GM18511 (cell line): ENCODE data around the gene PHLPP1.
"Not testable (repeated sequence)": the region's sequence is repeated elsewhere in the genome, so short reads cannot be mapped to it uniquely, and the experiment has no call there.

Source experiments
- ATAC-seq: cut with Tn5 transposase; IDR thresholded peaks from one replicate; pipeline ENCODE4 v1.9.1; 2021; ENCODE audit warnings: mild to moderate bottlenecking, moderate library complexity; ENCODE audit not compliant: unreplicated experiment

PHLPP1 gene

DNA sequence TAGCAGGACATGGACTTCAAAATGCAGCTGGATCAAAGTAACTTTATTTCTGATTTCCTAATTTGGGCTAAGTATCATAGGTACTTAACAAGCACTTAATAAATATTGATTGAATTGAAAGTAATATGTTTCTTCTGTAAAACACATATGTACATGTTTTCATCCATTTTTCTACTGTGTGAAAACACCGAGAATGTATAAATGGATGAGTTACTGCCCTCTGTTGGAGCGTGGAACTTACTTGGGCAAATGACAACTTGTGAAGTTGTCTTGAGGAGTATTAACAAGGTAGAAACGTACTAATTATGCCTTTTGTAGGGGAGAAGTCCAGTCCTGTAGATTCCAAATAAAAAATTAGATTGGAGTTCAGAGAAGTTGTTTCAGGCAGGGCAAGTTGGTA, 87.2 kb downstream of the PHLPP1 start:
- no peak for ATAC-seq

DNA sequence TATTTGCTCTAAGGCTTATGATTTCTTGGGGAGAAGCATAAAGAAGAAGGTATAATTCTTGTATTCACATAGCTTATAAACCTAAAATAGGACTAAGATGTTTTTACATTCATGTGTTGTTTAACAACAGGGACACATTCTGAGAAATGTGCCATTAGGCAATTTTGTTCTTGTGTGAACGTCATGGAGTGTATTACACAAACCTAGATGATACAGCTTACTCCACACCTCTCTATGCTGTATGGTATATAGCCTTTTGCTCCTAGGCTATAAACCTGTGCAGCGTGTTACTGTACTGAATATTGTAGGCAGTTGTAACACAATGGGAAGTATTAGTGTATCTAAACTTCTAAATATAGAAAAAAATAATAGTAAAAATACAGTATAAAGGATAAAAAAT, 92.1 kb downstream of the PHLPP1 start:
- ATAC-seq, result no peak

DNA sequence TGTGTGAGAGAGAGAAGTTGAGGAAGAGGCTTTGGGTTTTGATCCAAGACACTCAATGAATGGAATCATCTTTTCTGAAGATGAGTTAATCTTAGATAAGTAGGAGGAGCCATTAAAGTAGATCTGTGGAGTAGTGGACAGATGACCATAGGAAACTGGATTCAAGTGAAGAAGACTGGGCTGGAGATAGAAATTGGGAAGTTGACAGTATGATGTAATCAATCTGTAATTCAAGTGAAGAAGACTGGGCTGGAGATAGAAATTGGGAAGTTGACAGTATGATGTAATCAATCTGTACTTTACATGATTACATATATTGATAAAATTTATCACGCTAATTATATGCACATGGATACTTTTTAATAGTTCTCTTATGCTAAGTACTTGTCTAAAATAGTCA, 92.8 kb downstream of the PHLPP1 start:
- no peak for ATAC-seq

DNA sequence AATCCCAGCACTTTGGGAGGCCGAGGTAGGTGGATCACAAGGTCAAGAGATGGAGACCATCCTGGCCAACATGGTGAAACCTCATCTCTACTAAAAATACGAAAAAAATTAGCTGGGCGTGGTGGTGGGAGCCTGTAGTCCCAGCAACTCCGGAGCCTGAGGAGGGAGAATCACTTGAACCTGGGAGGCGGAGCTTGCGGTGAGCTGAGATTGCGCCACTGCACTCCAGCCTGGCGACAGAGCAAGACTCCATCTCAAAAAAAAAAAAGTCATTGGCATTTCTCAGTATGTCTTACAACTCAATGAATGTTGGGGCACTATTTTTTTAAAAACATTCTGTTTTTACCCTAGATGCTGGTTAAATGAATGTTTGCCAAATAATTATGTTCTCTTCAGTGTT, 94.1 kb downstream of the PHLPP1 start:
- ATAC-seq, result not testable (repeated sequence)

DNA sequence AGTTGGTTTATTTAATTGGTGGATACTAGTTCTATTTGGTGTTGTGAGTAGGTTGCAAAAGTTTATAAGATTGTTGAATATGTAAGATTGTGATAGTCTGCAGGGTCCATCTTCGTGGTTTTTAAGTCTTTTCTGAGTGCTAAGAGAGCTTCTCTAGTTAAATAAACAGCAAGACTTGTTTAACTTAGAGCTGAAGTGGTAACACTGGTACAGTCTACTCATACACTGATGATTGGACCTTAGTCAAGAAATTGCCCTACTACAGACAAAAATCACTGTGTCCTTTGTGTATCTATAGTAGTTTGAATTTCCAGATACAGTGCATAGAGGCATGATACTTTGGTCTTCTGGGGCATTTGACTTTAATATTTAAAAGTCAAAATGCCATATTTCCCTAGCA, 94.6 kb downstream of the PHLPP1 start:
- ATAC-seq, result no peak

DNA sequence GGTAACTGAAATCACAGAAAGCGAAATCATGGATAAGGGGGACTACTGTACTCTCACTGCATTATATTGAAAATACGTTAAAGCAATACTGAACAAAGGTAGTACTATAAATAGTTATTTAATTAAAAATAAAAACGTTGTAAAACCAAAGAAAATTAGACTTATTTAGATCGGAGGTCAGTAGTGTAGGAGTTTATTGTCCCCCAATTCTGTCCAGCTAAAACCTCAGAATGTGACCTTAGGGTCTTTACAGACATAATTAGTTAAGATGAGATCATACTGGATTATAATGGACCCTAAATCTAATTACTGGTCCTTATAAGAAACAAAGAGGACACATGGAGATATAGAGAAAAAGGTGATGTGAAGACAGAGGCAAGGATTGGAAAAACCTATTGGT, 95.3 kb downstream of the PHLPP1 start:
- no peak for ATAC-seq

DNA sequence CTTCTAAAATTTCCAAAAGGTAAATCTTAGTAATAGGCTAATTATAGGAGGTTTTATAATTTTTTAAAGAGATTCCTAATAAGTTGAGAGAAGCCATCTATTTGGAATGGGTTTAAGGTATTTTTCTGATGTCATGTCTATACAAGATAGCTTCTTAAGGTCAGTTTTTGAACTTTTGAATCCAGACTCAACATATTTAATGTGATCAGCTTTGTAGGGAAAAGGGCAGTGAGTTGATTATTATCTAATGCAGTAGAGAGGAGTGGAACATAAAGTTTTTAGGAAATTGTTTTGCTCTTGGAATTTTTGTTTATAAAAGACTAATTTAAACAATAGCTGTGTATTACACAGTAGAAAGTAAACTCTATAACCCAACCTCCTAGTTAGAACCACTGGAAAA, 96.3 kb downstream of the PHLPP1 start:
- no peak for ATAC-seq

DNA sequence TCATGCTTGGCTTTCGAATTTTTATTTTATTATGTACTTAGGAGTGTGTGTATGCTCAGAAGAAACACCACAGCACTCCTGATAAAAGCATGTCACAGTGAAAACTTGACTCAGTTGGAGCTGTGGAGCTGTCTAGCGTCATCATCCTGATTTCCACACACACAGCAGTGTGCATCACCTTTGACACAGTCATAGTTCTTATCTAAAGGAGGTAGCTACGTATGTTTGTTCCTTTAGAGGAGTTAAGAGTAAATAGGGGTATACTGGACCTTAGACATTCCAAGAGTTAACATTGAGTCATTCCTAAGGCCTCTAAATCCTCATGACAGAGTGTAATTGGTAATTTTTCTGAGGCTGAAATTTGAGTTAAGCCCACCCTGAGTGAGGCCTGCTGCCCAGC, 96.9 kb downstream of the PHLPP1 start:
- no peak for ATAC-seq

DNA sequence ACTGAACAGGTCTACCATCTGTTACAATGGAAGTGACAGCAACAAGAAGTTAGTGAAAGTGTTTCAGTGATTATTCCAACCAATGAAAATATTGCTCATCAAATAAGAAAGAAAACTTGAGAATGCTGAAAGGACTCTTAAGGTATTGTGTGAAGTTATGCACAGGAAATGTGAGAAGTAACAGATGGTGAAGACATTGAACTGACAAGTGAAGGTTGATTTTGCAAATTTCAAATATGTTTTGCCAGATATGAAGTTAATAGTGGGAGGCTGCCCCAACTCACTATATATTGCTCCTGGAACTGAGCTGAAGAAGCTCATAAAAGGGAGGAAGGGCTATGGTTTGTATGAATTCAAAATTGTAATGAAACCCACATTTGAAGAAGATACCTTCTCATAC, 97.5 kb downstream of the PHLPP1 start:
- ATAC-seq, result no peak

DNA sequence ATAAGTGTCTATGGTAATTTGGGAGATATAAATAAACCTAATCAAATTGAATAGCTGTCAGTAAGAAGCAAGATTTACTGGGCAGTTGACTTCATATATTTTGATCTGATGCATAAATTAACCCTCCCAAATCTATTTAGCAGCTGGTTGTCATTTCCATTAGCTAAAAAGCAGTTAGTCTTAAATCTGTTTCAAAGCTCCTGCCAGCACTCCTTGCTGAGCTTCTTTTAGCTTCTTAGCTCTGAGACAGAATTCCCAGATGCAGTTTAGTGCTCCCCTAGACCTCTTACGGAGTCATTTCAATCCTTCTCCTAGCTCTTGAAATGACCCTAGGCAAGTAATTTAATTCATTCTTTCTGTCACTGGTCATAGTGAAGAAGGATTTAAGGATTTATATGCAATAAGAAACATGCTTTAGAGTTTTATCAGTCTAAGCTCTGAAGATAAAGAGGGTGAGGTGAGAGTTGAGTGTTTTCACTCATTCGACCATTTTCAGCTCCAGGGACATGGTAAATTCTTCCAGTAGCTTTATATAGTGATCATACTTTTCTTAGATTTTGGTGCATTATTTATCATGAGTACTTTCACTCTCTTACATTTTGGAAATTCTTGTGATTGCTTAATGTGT, 98.9 kb downstream of the PHLPP1 start:
- ATAC-seq, result no peak

DNA sequence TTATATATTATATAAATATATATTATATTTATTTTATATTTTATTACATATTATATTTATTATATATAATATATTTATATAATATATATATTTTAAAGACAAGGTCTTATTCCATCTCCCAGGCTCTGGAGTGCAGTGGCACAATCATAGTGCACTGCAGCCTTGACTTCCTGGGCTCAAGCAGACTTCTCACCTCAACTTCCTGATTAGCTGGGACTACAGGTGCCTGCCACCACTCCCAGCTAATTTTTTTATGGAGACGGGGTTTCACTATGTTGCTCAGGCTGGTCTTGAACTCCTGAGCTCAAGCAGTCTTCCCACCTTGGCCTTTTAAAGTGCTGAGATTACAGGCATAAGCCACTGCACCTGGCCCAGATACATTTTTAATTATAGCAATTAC, 110.0 kb downstream of the PHLPP1 start:
- no peak for ATAC-seq

DNA sequence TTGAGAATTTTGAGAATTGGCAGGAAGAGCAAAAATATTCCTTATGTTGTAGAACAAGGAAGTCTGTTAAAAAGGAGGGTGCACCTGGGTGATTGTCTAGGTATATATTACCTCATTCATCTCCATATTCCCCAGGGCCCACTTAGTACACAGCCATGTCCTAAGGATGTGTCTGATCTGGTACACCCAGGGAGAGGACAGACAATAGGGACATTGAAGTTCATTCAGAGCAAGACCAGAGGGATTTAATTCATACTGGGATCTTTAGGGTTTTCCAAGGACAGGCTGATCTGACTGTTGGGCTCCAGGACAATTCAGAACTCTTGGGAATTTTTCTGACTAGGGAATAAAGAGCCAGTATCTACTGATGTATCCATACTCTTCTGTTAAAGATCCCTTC, 112.1 kb downstream of the PHLPP1 start:
- ATAC-seq, result no peak

DNA sequence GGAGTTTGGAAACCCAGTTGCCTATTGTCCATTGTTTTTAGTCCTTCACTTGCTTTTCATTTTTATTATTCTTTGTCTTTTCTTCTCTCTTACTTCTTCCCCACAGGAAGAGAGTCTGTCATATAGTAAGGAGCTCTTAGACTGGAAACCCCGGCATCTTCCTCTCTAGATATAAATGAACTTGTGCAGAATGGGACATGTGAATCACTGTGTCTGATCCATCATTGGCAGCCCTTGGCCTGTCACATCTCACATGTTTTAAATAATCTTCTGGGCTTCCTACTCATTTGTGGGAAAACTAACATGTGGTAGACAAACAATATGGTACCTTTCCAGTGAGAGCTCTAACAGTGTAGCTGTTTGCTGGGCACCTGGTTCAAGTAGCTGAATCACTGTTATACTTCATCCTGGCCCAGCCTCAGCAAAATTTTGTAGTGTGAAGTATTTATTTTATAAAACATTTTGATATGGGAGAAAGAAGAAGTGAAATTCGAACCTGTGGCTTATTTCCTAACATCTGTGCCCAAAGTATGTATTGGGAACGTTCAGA, 112.8 kb downstream of the PHLPP1 start:
- no peak for ATAC-seq

DNA sequence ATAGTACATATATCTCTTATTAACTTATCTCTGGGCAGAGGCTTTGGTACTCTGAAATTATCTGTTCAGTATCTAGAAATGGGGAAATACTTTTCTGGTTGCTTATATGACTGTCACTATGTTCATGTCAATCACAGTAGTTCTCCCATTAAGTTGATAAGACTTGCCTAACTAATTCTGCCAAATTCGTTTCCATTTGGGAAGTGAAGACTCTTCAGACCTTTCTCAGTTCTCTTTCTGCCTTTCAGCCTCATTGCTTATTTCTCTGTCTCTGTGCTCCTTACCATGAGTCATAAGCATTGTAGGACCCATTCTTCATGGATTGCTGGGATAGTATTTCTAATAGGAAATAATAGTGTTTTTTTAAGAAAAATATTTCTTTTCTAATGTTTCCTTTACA, 113.5 kb downstream of the PHLPP1 start:
- no peak for ATAC-seq

DNA sequence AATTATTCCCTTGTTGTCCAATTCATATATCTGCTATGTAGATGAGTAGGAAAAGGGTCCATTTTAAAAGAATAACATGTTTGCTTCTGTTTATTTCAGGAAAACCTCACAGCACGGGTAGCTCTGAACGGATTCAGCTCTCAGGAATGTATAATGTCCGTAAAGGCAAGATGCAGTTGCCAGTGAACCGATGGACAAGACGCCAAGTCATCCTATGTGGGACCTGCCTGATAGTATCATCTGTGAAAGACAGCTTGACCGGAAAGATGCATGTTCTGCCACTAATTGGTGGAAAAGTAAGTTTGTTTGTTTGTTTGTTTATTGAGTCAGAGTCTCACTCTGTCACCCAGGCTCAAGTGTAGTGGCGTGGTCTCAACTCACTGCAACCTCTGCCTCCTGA, 114.6 kb downstream of the PHLPP1 start:
- ATAC-seq, result no peak

DNA sequence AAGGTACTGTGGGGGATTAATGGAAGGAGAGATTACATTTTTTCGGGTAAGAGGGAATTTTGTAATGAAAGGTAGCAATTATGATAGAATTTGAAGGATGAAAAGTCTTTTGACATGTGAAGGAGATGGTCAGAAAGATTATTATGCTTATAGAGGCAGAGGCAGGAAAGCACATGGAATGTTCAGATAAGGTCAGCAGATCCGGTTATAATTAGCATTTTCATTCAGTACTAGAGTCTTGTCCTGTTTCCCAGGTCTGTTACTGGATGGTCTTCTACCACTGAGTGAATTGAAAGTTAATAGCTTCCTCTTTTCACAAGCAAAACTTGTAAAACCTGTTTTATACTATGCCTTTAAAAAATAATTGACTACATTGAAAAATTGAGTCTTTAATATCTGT, 116.9 kb downstream of the PHLPP1 start:
- ATAC-seq, result no peak

DNA sequence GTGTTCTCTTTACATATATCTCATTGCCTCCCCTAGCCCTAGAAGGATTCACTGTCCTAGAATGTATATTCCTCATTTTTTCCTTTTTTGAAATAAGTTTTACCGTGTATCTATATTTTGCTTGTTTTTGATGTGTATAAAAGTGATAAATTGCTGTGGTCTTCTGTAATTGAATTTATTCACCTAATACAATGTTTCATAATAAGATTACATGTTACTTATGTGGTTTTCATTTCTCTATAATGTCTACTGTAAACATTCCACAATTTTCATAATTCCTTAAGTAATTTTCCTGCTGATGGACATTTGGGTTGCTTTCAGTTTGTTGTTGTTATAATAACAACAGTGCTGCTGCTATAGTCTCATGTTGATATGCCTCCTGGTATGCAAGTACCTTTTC, 118.2 kb downstream of the PHLPP1 start:
- no peak for ATAC-seq

DNA sequence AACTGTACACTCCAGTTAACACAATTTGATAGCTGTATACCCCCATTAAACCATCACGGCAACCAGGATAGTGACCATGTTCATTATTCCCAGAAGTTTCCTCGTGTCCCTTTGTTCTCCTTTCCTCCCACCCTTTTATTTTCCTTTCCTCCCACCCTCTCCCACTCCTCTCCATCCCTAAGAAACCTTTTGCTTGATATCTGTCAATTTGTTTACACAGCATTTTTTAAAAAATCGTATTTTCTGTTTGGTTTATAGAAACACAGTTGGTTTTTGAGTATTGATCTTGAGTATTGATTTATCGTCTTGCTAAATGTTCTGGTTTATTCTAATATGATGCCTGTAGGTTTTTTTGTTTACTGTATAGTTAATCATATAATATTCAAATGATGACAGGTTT, 119.4 kb downstream of the PHLPP1 start:
- no peak for ATAC-seq

DNA sequence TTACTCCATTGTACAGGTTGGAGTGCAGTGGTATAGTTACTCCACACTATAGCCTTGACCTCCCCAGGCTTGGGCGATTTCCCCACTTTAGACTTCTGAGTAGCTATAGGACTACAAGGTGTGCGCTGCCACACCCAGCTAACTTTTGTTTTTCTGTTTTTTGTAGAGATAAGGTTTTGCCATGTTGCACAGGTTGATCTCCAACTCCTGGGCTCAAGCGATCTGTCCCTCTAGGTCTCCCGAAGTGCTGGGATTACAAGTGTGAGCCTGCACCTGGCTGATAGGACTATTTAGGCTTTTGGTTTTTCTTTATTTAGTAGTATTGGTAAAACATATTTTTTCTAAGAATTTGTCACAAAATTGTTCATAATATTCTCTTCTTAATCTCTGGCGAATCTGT, 121.7 kb downstream of the PHLPP1 start:
- ATAC-seq, result no peak

DNA sequence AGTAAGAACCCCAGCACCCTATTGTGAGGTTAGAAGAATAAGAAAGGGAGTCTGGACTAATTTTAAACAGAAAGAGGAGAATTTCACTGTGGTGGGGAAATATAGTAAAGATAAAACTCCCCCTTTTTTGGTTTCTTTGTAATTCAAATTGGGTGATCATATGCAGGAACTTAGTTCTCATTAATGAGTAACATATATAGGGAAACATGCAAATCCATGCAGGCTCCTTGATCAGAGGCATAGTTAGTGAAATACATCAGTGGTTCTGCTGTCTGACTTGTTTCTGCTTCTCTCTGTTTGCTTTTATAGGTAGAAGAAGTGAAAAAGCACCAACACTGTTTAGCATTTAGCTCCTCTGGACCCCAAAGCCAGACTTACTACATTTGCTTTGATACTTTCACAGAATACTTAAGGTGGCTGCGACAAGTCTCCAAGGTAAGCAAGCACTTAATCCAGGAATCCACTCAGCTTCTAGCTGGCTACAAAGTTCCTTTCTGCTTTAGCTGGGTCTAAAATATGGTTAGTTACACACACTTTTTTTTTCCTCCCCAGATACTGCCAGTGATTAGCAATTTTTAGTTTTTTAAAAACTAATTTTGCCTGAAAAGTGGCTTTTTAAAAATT, 123.2 kb downstream of the PHLPP1 start:
- peak; percentile 90 for ATAC-seq

DNA sequence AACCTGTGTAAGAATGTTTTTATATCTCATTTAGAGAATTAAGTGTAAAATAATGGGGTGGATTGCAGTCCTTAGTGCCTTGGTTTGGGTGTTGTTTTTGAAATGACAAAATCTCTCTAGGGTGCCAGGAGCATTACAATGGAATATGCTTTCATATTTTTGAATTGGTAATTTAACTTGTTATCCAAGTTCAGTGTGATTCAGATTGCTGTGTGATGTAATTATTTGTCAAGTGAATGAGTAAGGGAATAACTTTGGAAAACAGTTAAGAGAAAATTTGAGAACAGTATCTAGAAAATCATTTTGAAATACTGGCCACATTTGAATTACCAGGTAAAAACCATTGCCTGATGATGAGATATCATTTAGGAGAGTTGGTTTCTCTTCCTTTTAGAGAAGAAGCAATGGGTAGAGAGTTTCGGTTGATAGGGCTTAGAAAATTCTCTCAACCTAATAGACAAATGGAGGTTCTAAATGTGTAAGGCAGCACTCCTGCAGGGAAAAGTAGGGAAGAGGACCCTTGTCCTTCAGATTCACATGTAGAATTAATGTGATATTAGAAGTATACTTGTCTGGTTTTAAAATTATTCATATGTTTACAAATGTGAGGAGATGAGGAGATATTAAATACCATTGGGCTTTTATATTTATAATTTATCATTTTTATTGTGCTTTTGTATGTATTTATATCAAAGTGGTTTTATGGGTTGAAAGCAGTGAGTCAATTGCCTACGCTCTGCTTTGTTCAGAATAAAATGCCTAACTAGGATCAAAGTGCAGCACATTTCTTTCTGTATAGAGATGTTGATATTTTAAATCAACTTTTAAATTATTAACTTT, 124.8 kb downstream of the PHLPP1 start:
- ATAC-seq, result no peak

DNA sequence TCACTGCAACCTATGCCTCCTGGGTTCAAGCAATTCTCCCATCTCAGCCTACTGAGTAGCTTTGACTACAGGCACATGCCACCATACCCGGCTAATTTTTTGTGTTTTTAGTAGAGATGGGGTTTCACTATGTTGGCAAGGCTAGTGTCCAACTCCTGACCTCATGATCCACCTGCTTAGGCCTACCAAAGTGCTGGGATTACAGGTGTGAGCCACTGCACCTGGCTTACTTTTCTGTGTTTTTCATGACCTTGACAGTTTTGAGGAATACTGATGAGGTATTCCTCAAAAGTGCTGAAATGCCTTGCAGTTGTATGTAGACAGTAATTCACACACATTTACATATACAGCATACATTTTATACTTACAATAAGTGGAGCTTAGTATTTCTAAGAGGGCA, 126.1 kb downstream of the PHLPP1 start:
- no peak for ATAC-seq
